ENCODE results near the gene MET. TPM values are rescaled to one million over a fixed set of nuclear protein-coding genes. Genes with fewer than 3 reads are reported as not detected.

Gene MET
- total and polyA plus RNA-seq, 10 of the 15 experiments (the other 5 are each of a cell fraction or from before 2014, with no cell fraction given), result 0.01 to 0.21 TPM; not detected in 8

DNA sequence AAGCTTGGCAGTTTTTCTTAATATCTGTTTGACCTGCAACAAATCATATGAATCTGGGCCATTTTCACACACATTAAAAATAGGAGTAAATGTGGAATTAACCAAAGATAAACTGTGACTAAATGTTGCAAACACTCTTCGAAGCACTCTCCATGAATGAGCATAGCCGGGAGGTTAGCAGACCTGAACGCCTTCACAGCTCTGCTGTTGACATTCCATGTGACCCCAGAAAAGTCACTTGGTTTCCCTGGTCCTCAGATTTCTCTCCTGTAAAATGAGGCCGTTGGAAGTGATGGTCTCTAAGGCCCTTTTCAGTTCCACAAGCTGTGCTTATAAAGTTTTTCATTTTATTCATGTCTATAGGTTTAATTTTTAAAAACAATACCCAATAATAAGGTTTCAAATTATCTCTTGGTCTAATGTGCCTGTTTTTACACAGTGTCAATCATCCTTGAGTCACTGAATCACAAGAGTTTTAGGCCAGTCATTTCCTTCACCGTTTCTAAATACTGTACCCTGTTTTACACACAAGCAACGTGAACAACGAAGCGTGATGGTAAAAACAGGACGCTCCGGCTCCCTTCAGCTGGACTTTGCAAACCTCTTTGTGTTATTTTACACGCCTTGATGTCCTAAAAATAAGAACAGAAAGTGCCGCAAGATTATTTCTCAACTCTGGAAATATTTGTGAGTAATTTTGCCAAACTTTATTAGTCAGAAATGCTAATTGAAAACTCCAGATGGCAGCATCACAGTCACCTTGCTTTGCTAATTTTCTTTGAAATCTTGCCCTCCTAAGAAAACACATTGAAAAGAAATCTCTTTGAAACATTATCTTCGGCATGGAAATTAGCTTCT is 38.6 kb upstream of the MET start (continued):
- TF ChIP-seq ASH2L (IDR thresholded peaks at IDR 0.05; ENCODE audit: borderline replicate concordance, low read depth) (no peak), ZNF687 (IDR thresholded peaks at IDR 0.05) (no peak), EED (IDR thresholded peaks at IDR 0.05; ENCODE audit: low read depth) (no peak), SIX5 (IDR thresholded peaks at IDR 0.05; ENCODE audit: low read depth, low read length, severe bottlenecking) (no peak), ZBTB40 (IDR thresholded peaks at IDR 0.05; ENCODE audit: borderline replicate concordance) (peak; percentile 56), SREBF1 (IDR thresholded peaks at IDR 0.05; ENCODE audit: low read length) (no peak)
